ENCODE measurements around the gene MROH2A.

Gene MROH2A

DNA sequence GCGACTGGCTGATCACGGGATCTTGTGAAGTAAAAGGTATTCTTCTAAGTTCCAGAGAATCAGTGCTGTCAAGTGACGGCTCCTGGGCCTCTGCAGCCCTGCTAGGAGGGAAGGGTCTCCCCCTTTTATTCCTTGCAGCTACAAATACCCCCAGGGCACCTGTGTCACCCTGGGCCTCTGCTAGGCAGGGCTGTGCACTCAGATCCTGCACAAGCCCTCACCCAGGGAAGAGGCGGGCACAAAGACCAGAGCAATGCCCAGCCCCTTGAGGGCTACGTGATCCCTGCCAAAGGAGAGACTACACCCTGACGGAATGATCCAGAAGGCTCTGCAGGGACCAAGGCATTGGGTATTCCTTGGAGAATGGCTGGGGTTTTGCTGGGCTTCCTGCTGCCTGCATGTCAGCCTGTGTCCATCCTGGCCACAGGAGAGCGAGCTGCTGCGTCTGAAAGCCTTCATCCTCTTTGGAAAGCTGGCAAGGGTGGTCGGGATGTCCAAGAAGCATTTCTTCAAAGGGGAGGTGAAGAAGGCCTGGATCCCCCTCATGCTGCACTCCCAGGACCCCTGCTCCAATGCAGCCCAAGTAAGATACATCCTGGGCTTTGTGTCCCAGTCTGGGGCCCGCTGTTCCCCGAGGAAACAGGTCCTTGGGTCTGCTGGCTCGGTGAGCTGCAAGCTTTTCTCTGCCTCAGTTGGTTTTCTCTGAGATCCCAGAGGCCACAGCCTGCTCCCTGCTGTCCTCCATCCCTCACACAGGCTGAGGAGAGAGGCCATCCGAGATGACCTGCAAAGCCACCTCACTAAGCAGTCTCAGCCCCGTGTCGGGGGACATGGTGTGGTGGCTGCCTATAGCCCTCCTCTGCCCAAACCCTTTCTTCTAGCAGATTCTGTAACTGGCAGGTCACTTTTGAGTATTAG lies 51.3 kb downstream of the MROH2A start:
- no peaks in the 10 kb centered on the region for H3K4me1 Mint-ChIP-seq (ENCODE audit: low read depth)
- peaks cover 3% of the 10 kb centered on the region for H3K36me3 Mint-ChIP-seq (ENCODE audit: low read depth)
- no peak overlapping the region for H3K27ac Mint-ChIP-seq
- no peaks in the 10 kb centered on the region for H3K27me3 Mint-ChIP-seq
- no peaks in the 10 kb centered on the region for H3K9me3 Mint-ChIP-seq
- no peak overlapping the region for H3K4me3 Mint-ChIP-seq

DNA sequence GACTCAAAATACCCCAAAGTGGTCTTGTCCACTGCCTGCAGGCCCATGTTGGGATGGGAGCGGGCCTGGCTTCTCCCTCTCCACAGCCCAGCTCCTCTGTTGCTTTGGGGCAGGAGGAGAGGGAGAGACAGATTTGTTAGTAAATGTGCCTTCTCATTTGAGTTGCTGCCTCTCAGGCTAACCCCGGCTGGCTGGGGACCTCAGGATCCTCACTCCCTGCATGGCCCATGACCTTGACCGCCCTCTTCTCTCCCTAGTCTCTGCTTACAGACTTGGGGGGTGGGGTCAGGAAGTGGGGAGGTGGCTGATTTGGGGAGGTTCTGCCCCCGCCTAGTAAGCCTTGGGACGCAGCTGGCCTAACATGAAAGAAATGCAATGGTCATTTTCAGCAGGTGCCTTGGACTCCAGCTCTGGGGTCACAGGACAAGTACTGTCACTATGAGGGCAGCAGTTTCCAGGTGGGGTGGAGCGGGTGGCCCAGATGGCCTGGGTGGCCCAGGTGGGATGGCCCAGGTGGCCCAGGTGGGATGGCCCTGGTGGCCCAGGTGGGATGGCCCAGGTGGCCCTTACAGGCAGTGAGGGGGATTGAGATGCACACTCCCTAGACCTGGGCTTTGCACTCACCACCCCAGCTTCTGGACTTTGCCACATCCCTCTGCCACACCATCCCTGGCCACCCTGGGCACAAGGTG lies 52.1 kb downstream of the MROH2A start:
- H3K4me1 Mint-ChIP-seq (ENCODE audit: low read depth), result no peaks in the 10 kb centered on the region
- no peaks in the 10 kb centered on the region for H3K27me3 Mint-ChIP-seq
- peaks cover 11% of the 10 kb centered on the region for H3K36me3 Mint-ChIP-seq (ENCODE audit: low read depth)
- H3K27ac Mint-ChIP-seq, result no peak overlapping the region
- no peaks in the 10 kb centered on the region for H3K9me3 Mint-ChIP-seq
- no peak overlapping the region for H3K4me3 Mint-ChIP-seq

DNA sequence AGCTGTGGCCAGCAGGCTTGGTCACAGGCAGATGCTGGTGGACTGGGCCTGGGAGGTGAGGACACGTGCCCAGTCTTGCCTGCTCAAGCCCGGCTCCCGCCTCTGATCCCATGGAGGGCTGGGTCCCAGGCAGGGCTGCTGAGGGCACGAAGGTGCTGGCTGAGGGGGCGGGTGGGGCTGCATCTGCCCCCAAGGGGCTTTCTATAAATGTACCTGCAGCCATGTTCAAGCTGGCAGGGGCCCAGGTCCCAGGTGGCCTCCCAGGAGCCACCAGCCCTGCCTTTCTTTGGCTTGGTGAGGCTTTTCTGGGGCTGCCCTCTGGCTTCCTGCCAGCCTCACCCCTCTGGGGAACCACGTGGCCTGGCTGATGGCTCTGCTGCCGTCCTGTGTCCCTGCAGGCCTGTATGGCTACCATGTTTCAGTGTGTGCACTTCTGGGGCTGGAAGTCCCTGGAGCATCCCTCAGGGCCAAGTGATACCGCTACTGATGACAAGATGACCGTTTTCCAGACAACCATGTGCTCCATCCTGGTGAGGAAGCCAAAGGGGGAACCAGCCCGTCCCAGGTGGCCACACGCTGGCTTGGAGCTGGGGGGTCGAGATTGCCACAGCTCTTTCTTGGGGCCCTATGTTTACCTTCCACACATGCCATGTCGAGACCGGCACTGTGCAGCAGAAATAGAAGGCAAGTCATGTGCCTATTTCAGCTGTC lies 53.0 kb downstream of the MROH2A start:
- Mint-ChIP-seq H3K27ac (no peak overlapping the region), H3K4me3 (no peak overlapping the region), H3K9me3 (no peaks in the 10 kb centered on the region), H3K36me3 (ENCODE audit: low read depth) (peaks cover 16% of the 10 kb centered on the region), H3K27me3 (no peaks in the 10 kb centered on the region), H3K4me1 (ENCODE audit: low read depth) (no peaks in the 10 kb centered on the region)

DNA sequence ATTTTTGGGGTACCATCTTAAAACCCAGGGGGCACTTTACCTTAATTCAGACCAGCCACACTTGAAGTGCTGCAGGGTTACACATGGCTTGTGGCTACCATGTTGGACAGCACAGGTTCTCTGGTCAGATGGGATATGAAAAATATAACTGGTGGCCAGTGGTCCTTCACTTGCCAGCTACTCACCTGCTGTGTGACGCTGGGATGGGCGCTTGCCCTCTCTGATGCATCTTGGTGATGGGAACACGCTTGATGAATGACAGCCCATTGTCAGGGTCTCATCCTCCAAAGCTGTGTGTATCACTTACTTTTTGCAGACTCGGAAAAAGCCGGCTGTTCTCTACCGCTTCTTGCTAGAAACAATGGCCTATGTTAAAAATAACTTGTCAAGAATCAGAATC lies 53.7 kb downstream of the MROH2A start:
- peaks cover 23% of the 10 kb centered on the region for H3K36me3 Mint-ChIP-seq (ENCODE audit: low read depth)
- H3K4me1 Mint-ChIP-seq (ENCODE audit: low read depth), result no peaks in the 10 kb centered on the region
- no peak overlapping the region for H3K4me3 Mint-ChIP-seq
- no peaks in the 10 kb centered on the region for H3K27me3 Mint-ChIP-seq
- no peak overlapping the region for H3K27ac Mint-ChIP-seq
- no peaks in the 10 kb centered on the region for H3K9me3 Mint-ChIP-seq

DNA sequence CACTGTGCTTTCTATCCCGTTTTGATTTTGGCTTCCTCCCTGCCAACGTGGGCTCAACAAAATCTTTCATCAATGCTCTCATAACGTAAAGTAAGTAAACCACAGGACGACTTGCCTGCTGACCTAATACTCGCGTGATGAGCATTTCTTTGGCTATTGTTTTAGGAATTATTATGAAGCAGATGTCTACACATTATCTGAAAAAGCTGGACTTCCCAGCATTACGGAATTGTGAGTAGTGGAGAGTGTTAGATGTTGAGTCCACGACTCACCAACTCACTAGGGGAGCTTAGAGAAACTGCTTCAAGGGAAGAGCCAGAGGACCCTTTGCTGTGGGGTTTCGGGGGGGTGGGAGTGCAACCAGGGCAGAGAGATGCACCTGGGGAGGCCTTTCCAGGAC lies 54.3 kb downstream of the MROH2A start:
- Mint-ChIP-seq H3K4me1 (ENCODE audit: low read depth) (no peaks in the 10 kb centered on the region), H3K27me3 (no peaks in the 10 kb centered on the region), H3K36me3 (ENCODE audit: low read depth) (peaks cover 29% of the 10 kb centered on the region), H3K9me3 (no peaks in the 10 kb centered on the region), H3K4me3 (no peak overlapping the region), H3K27ac (no peak overlapping the region)

DNA sequence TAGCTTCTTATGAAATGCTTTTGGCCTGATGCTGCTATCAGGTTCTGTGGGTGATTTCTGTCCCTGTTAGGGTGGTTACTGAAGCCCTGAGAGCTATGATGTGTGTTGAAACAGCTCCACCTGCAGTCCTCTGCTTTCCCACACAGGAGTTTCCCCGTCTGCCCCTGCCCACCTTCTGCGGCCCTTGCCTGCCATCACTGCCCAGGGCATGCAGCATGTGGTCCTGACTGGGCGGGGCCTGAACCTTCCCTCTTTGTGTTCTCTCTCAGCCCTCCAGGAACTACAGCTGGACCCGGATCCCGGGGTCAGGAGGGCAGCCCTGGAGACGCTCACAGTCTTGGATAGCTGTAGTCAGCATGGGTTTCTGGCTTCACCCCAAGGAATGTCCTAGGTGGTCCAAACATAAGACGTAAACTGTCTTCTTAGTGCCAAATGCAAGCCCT lies 54.8 kb downstream of the MROH2A start:
- no peaks in the 10 kb centered on the region for H3K9me3 Mint-ChIP-seq
- no peak overlapping the region for H3K4me3 Mint-ChIP-seq
- peaks cover 34% of the 10 kb centered on the region for H3K36me3 Mint-ChIP-seq (ENCODE audit: low read depth)
- no peaks in the 10 kb centered on the region for H3K27me3 Mint-ChIP-seq
- no peak overlapping the region for H3K27ac Mint-ChIP-seq
- no peaks in the 10 kb centered on the region for H3K4me1 Mint-ChIP-seq (ENCODE audit: low read depth)

DNA sequence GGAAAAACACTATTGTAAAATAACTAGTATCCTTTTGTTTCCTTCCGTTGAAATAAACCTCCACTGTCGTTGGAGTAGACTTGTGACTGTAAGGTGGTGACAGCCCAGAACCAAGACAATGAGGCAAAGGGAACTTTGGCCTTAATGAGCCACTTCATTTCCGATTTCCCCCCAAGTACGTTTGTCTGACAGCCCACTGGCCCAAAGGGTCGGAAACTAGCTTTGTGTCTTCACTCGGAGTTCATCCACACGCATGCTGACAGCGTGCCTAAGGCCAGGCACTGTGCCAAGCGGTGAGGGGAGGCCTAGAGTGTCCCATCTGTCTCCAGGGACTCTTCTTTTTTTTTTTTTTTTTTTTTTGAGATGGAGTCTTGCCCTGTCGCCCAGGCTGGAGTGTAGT lies 55.2 kb downstream of the MROH2A start:
- Mint-ChIP-seq H3K36me3 (ENCODE audit: low read depth) (peaks cover 38% of the 10 kb centered on the region), H3K27ac (no peak overlapping the region), H3K27me3 (no peaks in the 10 kb centered on the region), H3K9me3 (no peaks in the 10 kb centered on the region), H3K4me1 (ENCODE audit: low read depth) (no peaks in the 10 kb centered on the region), H3K4me3 (no peak overlapping the region)

DNA sequence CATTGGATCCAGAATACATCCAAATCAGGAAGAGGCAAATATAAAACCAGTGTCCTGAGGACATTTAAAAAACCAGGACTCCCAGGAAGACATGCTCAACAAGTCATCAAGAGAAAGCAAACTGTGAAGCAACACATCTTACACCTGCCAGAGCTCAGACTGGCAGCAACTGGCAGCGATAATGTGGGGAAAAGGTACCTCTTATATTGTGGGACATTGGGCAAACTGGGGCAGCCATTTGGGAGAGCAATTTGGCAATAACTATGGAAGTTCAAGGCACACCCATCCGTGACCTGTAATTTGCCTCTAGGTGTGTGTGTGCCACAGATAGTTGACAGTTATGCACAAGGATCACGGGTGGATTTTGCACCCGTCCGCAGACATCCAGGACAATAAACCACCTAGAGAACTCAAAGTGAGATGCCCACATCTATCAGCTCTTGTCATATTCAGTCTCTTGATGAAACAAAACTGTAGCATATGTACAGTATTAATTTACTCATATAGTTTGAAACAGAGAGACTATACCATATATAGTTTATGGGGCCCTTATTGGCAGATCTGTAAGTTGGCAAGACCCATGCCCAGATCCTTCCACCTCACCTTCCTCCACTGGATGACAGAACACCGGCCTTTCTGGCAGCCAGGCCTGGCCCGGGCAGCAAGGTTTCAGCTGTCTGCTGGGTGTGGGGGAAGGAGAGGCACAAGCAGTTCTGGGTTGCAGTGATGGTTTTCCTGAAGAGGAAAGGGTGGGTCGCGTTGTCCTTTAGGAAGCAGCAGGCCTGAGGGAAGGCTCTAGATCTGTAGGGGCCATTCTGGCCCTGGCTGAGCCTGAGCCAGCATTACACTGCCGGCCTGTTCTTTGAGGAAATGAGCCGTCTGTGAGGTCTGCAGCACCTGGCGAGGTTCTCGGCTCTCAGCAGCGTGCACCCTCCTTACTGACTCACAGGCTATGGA lies 57.4 kb downstream of the MROH2A start:
- Mint-ChIP-seq H3K4me1 (ENCODE audit: low read depth) (no peaks in the 10 kb centered on the region), H3K4me3 (no peak overlapping the region), H3K36me3 (ENCODE audit: low read depth) (peaks cover 58% of the 10 kb centered on the region), H3K9me3 (no peaks in the 10 kb centered on the region), H3K27me3 (no peaks in the 10 kb centered on the region), H3K27ac (no peak overlapping the region)

DNA sequence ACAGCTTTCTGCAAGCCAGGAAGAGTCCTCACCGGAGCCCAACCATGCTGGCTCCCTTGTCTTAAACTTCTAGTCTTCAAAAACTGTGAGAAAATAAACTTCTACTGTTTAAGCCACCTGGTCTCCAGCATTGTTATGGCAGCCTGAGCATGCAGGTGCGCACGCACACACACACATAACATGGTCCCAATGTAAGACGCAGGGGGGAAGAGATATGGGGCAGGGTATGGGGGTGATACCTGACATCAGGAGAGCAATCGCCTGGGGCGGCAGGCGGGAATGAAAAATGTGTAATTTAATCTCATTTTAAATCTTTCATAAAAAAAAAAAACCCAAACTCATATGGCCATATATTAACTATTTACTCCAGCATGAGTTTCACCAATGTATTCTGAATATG lies 58.2 kb downstream of the MROH2A start:
- no peak overlapping the region for H3K27ac Mint-ChIP-seq
- no peaks in the 10 kb centered on the region for H3K27me3 Mint-ChIP-seq
- H3K4me3 Mint-ChIP-seq, result no peak overlapping the region
- no peaks in the 10 kb centered on the region for H3K4me1 Mint-ChIP-seq (ENCODE audit: low read depth)
- H3K9me3 Mint-ChIP-seq, result no peaks in the 10 kb centered on the region
- peaks cover 66% of the 10 kb centered on the region for H3K36me3 Mint-ChIP-seq (ENCODE audit: low read depth)

DNA sequence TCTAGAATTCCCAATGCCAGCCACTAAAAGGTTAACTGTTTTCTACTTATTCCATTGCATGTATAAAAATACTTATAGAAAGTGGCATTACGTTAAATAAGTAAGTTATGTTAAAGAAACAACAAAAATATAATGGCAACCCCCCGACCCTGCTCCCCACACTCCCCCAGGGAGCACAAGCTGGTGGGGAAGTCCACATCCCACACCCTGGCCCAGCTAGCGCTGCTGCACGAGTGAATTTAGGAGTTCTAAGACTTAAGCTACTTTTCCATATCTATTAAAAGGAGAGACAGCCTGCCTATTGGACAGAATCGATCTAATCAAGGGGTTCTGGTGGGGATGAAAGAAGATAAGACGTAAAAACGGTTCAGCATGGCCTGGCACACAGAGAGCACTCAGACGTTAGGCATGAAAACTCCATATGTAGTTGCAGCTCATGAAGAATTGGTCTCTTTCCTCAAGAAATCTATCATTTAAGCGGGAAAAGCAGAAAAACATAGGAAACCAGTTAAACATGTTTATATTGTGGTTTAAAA lies 59.6 kb downstream of the MROH2A start:
- Mint-ChIP-seq H3K4me1 (ENCODE audit: low read depth) (no peaks in the 10 kb centered on the region), H3K4me3 (no peak overlapping the region), H3K36me3 (ENCODE audit: low read depth) (peaks cover 78% of the 10 kb centered on the region), H3K27me3 (no peaks in the 10 kb centered on the region), H3K27ac (no peak overlapping the region), H3K9me3 (no peaks in the 10 kb centered on the region)

DNA sequence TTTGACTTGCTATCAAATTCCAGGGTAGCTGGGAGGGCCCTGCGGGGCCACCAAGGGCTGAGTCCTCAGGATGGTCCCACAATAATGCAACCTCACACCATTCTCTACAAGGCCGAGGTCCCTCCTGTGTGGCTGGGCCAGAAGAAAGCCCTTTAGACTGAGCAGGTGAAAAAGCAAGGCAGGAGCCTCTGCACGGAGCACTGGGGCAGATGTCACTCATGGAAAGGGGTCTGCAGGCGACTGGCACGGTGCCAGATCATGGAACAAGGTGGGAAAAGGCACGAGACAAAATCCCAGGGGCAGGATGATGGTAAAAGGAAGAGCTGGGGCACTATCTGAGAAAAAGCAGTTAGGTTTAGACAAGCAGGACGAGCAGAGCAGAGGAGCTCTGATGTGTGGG lies 60.1 kb downstream of the MROH2A start:
- H3K27me3 Mint-ChIP-seq, result no peaks in the 10 kb centered on the region
- peaks cover 83% of the 10 kb centered on the region for H3K36me3 Mint-ChIP-seq (ENCODE audit: low read depth)
- no peaks in the 10 kb centered on the region for H3K9me3 Mint-ChIP-seq
- H3K27ac Mint-ChIP-seq, result peak overlapping the region; percentile 47
- H3K4me1 Mint-ChIP-seq (ENCODE audit: low read depth), result no peaks in the 10 kb centered on the region
- H3K4me3 Mint-ChIP-seq, result peak overlapping the region; percentile 36

DNA sequence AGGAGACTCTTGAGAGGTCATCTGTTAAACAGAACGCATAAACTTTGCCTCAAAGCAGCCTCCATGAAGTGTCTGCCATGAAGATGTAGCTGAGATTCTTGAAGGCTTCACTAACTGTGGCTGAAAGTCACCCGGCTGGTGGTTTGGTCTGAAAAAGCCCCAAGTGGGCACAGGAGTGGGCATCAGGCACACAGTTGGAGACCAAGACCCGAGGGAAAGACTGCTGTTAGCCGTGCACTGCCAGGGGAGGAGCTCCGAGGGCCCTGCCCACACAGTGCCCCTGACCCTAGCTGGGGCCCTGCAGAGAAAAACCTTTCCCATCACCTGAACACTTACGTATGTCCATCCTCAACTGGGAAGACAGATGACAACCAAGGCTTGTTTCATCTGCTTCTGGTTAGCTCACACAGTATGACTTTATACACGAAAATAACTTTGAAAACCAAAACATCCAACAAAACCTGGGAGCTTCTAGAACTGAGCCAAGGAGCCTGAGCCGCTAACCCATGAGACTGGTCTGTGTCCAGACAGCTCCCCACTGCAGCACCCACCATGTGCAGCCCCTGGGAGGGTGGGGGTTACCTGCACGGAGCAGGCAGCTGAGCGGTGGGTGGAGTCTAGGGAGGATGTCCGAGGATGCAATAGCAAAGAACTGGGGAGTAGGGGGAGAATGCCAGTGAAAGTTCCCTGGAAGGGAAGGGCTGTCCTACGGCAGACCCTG lies 60.8 kb downstream of the MROH2A start:
- Mint-ChIP-seq H3K9me3 (no peaks in the 10 kb centered on the region), H3K27ac (no peak overlapping the region), H3K4me1 (ENCODE audit: low read depth) (no peaks in the 10 kb centered on the region)

DNA sequence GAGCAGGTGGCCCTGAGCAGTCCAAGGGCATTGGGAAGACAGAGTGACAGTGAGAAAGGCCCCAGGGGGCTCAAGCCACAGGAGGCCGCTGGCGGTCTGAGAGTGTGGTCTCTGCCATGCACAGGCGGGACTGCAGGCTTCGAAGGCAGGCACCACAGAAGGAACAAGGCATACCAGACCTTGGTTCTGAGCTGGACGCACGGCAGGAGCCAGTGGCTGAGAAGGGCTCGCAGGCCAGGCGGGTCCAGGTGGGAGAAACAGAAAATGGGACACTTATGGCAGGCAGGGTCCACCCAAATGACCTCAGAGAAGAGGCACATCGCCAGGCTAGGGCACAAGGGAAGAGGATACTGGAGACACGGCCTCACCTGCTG lies 61.3 kb downstream of the MROH2A start:
- Mint-ChIP-seq H3K4me1 (ENCODE audit: low read depth) (no peaks in the 10 kb centered on the region), H3K9me3 (no peaks in the 10 kb centered on the region), H3K27me3 (no peaks in the 10 kb centered on the region), H3K36me3 (ENCODE audit: low read depth) (peaks cover 92% of the 10 kb centered on the region), H3K27ac (no peak overlapping the region), H3K4me3 (no peak overlapping the region)

More for the DNA sequence above, 60.8 kb downstream of the MROH2A start:
- H3K4me3 Mint-ChIP-seq, result no peak overlapping the region
- peaks cover 90% of the 10 kb centered on the region for H3K36me3 Mint-ChIP-seq (ENCODE audit: low read depth)
- no peaks in the 10 kb centered on the region for H3K27me3 Mint-ChIP-seq

Data from stimulated activated naive CD8-positive, alpha-beta T cell treated with anti-CD3 and anti-CD28 coated beads, Interleukin-15, Interleukin-2, amounts not matched to agents 100 ng/mL and 50 ng/mL, for 24 hours (primary cell).